Heart left ventricle (tissue), 16 donors: ENCODE data around the gene LRRC28. TPM values are rescaled to one million over a fixed set of nuclear protein-coding genes. Genes with fewer than 3 reads are reported as not detected.

Experiments used
- ATAC-seq, 4 donors: fragments of 200-7000 bp; cut with Tn5 transposase; one replicate each; pipeline ENCODE4 v1.9.1; 2020 to 2022; ENCODE audit warnings: moderate library complexity in 4 of 4, mild to moderate bottlenecking in 3 of 4, moderate number of reproducible peaks in 1 of 4
- DNase-seq, 5 donors: peaks; one replicate each; pipeline ENCODE4 v3.0.0-alpha.2; 2020
- H3K27ac ChIP-seq, 12 donors: fragments of 200-600 bp; sonication (generic) in 4 of 12; one replicate each; pipeline versions ENCODE4 v1.5.0 to v1.8.0; 2016 to 2022; ENCODE audit warnings: mild to moderate bottlenecking in 2 of 12
- H3K27me3 ChIP-seq, 9 donors: fragments of 200-600 bp; sonication (generic) in 2 of 9; one replicate each; pipeline versions ENCODE4 v1.5.1 to v1.8.0; 2016 to 2022; ENCODE audit warnings: mild to moderate bottlenecking in 3 of 9
- H3K36me3 ChIP-seq, 9 donors: fragments of 200-600 bp; sonication (generic) in 2 of 9; one replicate each; pipeline versions ENCODE4 v1.5.0 to v1.8.0; 2018 to 2022; ENCODE audit warnings: mild to moderate bottlenecking in 2 of 9
- H3K4me1 ChIP-seq, 12 donors: fragments of 200-600 bp; sonication (generic) in 4 of 12; one replicate each; pipeline versions ENCODE4 v1.5.0 to v1.8.0; 2016 to 2022; ENCODE audit warnings: mild to moderate bottlenecking in 3 of 12
- H3K4me3 ChIP-seq, 12 donors: fragments of 200-600 bp; sonication (generic) in 4 of 12; one replicate each; pipeline versions ENCODE4 v1.5.0 to v1.8.0; 2017 to 2022; ENCODE audit warnings: mild to moderate bottlenecking in 9 of 12, moderate library complexity in 4 of 12
- H3K9me3 ChIP-seq, 12 donors: fragments of 200-600 bp; sonication (generic) in 4 of 12; one replicate each; pipeline versions ENCODE4 v1.5.0 to v1.8.0; 2016 to 2022; ENCODE audit warnings: mild to moderate bottlenecking in 1 of 12
- POLR2A ChIP-seq, 2 donors: fragments of 450-650 bp; IDR thresholded peaks; one replicate each; pipeline ENCODE4 v1.6.1; 2017; ENCODE audit warnings: antibody characterized with exemption in 2 of 2, mild to moderate bottlenecking in 2 of 2, moderate library complexity in 2 of 2
- WGBS, 4 donors: extraction: QIAGEN DNeasy Blood & Tissue Kit in 2 of 4; methylation state at CpG; one replicate each; pipeline versions ENCODE4 v1.1.5 to v1.1.7; 2013 to 2018; 5-methylcytosine and 5-hydroxymethylcytosine counted together
- intact Hi-C, 10 donors: fragments of 100-400 bp; cut with DNase I; formaldehyde crosslinking; loops; one replicate each; pipeline versions ENCODE4 v1.11.1 to v1.14.2; 2022
- polyA plus RNA-seq, 2 donors: library from polyadenylated mRNA; stranded (reverse); fragments of 200-250 nt; gene quantifications; one replicate each; pipeline ENCODE4 v1.2.3, GENCODE V29; 2013
- total RNA-seq, 9 donors: library from RNA; depleted of rRNA in 2 of 9; stranded (reverse); fragments of >200 nt in 2 of 9; fragmentation: NEBNext Ultra II Directional in 3 of 9; extraction: Animal tissue kit (Norgen Biotek cat#: 25700) in 3 of 9; gene quantifications; one replicate each; pipeline versions ENCODE4 v1.1.0 to v1.2.4, GENCODE V29; 2016 to 2023
- TF ChIP-seq, protein P1 (sequence below), 12 donors: fragments of 200-600 bp; sonication (generic) in 4 of 12; IDR thresholded peaks; one replicate each; pipeline versions ENCODE4 v1.5.0 to v1.8.0; 2018 to 2022; ENCODE audit warnings: antibody characterized with exemption in 12 of 12, mild to moderate bottlenecking in 5 of 12
- donor health status: ischemic (EF 13 %, LVEDD 7.1; RV severe dilation, severe dysfunction).
- donor health status: healthy with polysubstance abuse.
- donor health status: DM: no; HTN: yes; CAD: no.
- donor health status: DM: no; HTN: no; CAD: no.
- donor health status: ischemic (EF 25% LVEDD 6.9; RV normal size, moderate dysfunction).
- donor health status: ischemic (EF 25% LVEDD 5.7; RV mildly dilated, moderate dysfunction).
- donor health status: healthy.
- donor health status: DM: yes; HTN: yes; CAD: no.
- donor health status: ischemic (EF 35%, LVEDD 5.7; RV mildly dilated, moderate dysfunction).
- donor health status: nonischemic (EF 11% LVEDD 7.7; RV severe dilation, severe dysfunction).
- donor health status: DM: yes; HTN: yes; CAD: no.
- donor health status: PGD.
- donor health status: ischemic (EF 29% LVEDD 5.4; RV normal size, mild dysfunction).
- donor health status: nonischemic (EF 23%, LVEDD 6.1; RV moderate dilation, normal function).

Gene LRRC28
- total and polyA plus RNA-seq, 11 donors, result 5.1 to 28.6 (median 20.1) TPM

- H3K36me3 ChIP-seq, result no peaks in the 10 kb centered on the region
- 92 to 95% (median 92%) methylated on average over 8 of the region's 8 CpGs for WGBS, 4 donors
- no peak for ATAC-seq
- intact Hi-C loops, result loop anchor here in 1 of 10 donors (5.0 kb wide), 1 partner anchor 140 kb away; the partner anchor contains the start of gene MEF2A
- no peak overlapping the region for H3K27ac ChIP-seq
- H3K4me3 ChIP-seq, result no peak overlapping the region
- peak in 1 of 5 donors; percentile 15 for DNase-seq
- no peaks in the 10 kb centered on the region for H3K27me3 ChIP-seq
- TF ChIP-seq, protein P1, sequence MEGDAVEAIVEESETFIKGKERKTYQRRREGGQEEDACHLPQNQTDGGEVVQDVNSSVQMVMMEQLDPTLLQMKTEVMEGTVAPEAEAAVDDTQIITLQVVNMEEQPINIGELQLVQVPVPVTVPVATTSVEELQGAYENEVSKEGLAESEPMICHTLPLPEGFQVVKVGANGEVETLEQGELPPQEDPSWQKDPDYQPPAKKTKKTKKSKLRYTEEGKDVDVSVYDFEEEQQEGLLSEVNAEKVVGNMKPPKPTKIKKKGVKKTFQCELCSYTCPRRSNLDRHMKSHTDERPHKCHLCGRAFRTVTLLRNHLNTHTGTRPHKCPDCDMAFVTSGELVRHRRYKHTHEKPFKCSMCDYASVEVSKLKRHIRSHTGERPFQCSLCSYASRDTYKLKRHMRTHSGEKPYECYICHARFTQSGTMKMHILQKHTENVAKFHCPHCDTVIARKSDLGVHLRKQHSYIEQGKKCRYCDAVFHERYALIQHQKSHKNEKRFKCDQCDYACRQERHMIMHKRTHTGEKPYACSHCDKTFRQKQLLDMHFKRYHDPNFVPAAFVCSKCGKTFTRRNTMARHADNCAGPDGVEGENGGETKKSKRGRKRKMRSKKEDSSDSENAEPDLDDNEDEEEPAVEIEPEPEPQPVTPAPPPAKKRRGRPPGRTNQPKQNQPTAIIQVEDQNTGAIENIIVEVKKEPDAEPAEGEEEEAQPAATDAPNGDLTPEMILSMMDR (IDR thresholded peaks at IDR 0.05), result no peak
- TF ChIP-seq POLR2A (IDR thresholded peaks at IDR 0.05), result no peak
- H3K4me1 ChIP-seq, result peaks cover 10 to 39% (median 26%) of the 10 kb centered on the region in 12 donors
- no peaks in the 10 kb centered on the region for H3K9me3 ChIP-seq
Measured at GRCh38 chr15:99427210-99427609, 175.9 kb downstream of the LRRC28 start.

DNA sequence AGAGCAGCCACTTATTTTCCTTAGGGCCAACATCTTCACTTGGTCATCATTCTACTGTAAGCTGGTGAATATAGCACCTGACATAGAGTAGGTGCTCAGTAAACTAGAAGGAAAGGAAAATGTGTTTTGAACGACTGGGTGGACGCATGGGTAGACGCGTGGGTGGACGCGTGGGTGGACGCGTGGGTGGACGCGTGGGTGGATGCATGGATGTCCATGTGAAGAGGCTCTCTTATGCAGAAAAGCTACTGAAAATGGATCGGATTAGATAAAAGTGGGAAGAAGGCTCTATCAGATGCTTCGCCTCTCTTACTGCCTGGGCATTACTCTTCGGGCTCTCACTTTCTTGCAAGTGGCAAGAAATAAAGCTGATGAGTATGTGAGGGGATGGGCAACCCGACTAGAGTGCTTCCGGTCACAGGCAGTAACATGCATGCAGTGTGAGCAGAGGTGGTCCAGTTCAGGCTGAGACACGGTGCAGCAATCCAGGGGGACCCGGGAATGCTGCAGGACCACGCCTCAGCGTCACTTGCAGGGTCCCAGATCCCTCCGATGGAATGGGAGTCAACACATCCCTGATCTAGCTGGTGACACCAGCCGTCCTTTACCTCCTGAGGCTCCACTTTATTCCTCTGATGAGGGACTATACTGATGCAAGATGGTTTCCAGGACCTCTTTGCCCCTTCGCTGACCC is 176.5 kb downstream of the LRRC28 start:
- DNase-seq (peak in 3 of 5 donors; percentile 4 to 29 (median 6)), ATAC-seq (no peak)
- intact Hi-C loops, result loop anchor here in 1 of 10 donors (5.0 kb wide), 1 partner anchor 139 kb away; the partner anchor contains the start of gene MEF2A
- no peak for TF ChIP-seq POLR2A (IDR thresholded peaks at IDR 0.05)
- TF ChIP-seq, protein P1 (IDR thresholded peaks at IDR 0.05), result no peak
- no peaks in the 10 kb centered on the region for H3K27me3 ChIP-seq
- 93 to 96% (median 96%) methylated on average over 21 to 22 of the region's 22 CpGs for WGBS, 4 donors
- H3K9me3 ChIP-seq, result no peaks in the 10 kb centered on the region
- peaks cover 13 to 45% (median 30%) of the 10 kb centered on the region in 12 donors for H3K4me1 ChIP-seq
- H3K4me3 ChIP-seq, result no peak overlapping the region
- no peaks in the 10 kb centered on the region for H3K36me3 ChIP-seq
- no peak overlapping the region for H3K27ac ChIP-seq

DNA sequence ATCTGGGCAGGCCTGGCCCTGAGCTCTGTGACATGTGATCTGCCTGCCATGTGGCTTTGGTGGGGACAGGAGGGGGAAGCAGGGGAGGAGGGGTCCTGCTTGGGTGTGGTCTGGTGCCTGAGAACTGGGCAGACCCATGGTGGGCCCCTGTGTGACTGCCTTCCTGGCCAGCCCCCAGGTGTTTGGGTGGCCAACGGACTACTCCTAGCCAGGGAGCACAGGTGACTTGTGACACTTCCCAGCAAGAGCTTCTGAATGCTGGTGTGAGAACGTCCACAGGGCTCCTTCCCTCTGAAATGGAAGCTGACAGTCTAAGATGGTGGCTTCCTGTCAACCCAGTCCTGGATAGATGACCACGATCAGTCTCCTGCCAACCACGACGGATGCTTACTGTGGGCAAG is 178.4 kb downstream of the LRRC28 start:
- Histone ChIP-seq H3K36me3 (no peaks in the 10 kb centered on the region), H3K4me3 (no peak overlapping the region), H3K9me3 (no peaks in the 10 kb centered on the region), H3K27ac (no peak overlapping the region), H3K4me1 (peaks cover 8 to 54% (median 38%) of the 10 kb centered on the region in 12 donors), H3K27me3 (no peaks in the 10 kb centered on the region)
- intact Hi-C loops, result loop anchor here in 1 of 10 donors (5.0 kb wide), 1 partner anchor 138 kb away; the partner anchor contains the start of gene MEF2A
- DNase-seq (peak in 2 of 5 donors; percentile 4 to 12), ATAC-seq (no peak)
- TF ChIP-seq, protein P1 (IDR thresholded peaks at IDR 0.05), result no peak
- no peak for TF ChIP-seq POLR2A (IDR thresholded peaks at IDR 0.05)
- WGBS, 4 donors, result 88 to 96% (median 92%) methylated on average over 5 of the region's 5 CpGs

- ATAC-seq (peak in 2 of 4 donors; percentile 25 to 36), DNase-seq (peak in 3 of 5 donors; percentile 6 to 54 (median 49))
- no peak for TF ChIP-seq POLR2A (IDR thresholded peaks at IDR 0.05)
- TF ChIP-seq, protein P1 (IDR thresholded peaks at IDR 0.05), result no peak
- no peaks in the 10 kb centered on the region for H3K27me3 ChIP-seq
- peak overlapping the region in 5 of 12 donors; percentile 14 to 30 (median 26) for H3K27ac ChIP-seq
- H3K36me3 ChIP-seq, result no peaks in the 10 kb centered on the region
- H3K4me3 ChIP-seq, result no peak overlapping the region
- 63 to 73% (median 68%) methylated on average over 20 to 22 of the region's 22 CpGs for WGBS, 4 donors
- no peaks in the 10 kb centered on the region for H3K9me3 ChIP-seq
- H3K4me1 ChIP-seq, result peaks cover 5 to 54% (median 36%) of the 10 kb centered on the region in 12 donors
- intact Hi-C loops, result no loop called here
Measured at GRCh38 chr15:99430881-99431401, 179.7 kb downstream of the LRRC28 start.
